ENCODE data around the gene TNS3.

GRCh38 chr7:47428052-47428767 is 153.7 kb downstream of the TNS3 start:
- TF ChIP-seq CTCF (IDR thresholded peaks at IDR 0.05; ENCODE audit: low read depth, low read length) (no peak), MAX (IDR thresholded peaks at IDR 0.05; ENCODE audit: low read depth, low read length) (no peak)
